Smooth muscle cell (in vitro differentiated cells): ENCODE results near the gene GALNT16. TPM values are rescaled to one million over a fixed set of nuclear protein-coding genes. Genes with fewer than 3 reads are reported as not detected.
A peak's percentile ranks its signal among the peaks of the same experiment; 100 is the strongest.

ENCODE experiments used
- DNase-seq: peaks from one replicate; lab custom pipeline; 2025; ENCODE audit not compliant: unreplicated experiment; lab: John Stamatoyannopoulos, UW
- H2AFZ ChIP-seq: fragments of 200-600 bp; sonication (generic); 2 replicates; pipeline ENCODE4 v1.6.0; 2016; ENCODE audit warnings: antibody characterized with exemption, low read depth, mild to moderate bottlenecking
- H3F3A ChIP-seq: fragments of 200-600 bp; sonication (generic); 2 replicates; pipeline ENCODE4 v1.6.0; 2017; ENCODE audit warnings: antibody characterized with exemption, low read depth
- H3K27ac ChIP-seq: fragments of 200-600 bp; sonication (generic); 2 replicates; pipeline ENCODE4 v1.5.1; 2016; ENCODE audit warnings: low read depth, mild to moderate bottlenecking
- H3K27me3 ChIP-seq: fragments of 200-600 bp; sonication (generic); 2 replicates; pipeline ENCODE4 v1.6.1; 2016; ENCODE audit warnings: low read depth, mild to moderate bottlenecking
- H3K36me3 ChIP-seq: fragments of 200-600 bp; sonication (generic); 2 replicates; pipeline ENCODE4 v1.5.1; 2016; ENCODE audit warnings: low read depth
- H3K4me1 ChIP-seq: fragments of 200-600 bp; sonication (generic); 2 replicates; pipeline ENCODE4 v1.5.1; 2016; ENCODE audit warnings: low read depth
- H3K4me2 ChIP-seq: fragments of 200-600 bp; sonication (generic); 2 replicates; pipeline ENCODE4 v1.6.0; 2016; ENCODE audit warnings: mild to moderate bottlenecking
- H3K4me3 ChIP-seq: fragments of 200-600 bp; sonication (generic); 2 replicates; pipeline ENCODE4 v1.5.1; 2016; ENCODE audit warnings: mild to moderate bottlenecking
- H3K79me2 ChIP-seq: fragments of 200-600 bp; sonication (generic); 2 replicates; pipeline ENCODE4 v1.6.0; 2016; ENCODE audit warnings: low read depth, mild to moderate bottlenecking
- H3K9ac ChIP-seq: fragments of 200-600 bp; sonication (generic); 2 replicates; pipeline ENCODE4 v1.6.0; 2016; ENCODE audit warnings: low read depth
- H3K9me3 ChIP-seq: fragments of 200-600 bp; sonication (generic); replicated peaks from 2 replicates; pipeline ENCODE4 v1.5.1; 2016; ENCODE audit warnings: low read depth
- H4K20me1 ChIP-seq: fragments of 200-600 bp; sonication (generic); 2 replicates; pipeline ENCODE4 v1.6.0; 2016; ENCODE audit warnings: low read depth
- CTCF ChIP-seq: fragments of 200-600 bp; sonication (generic); IDR thresholded peaks from 2 replicates; pipeline ENCODE4 v1.5.1; 2017; ENCODE audit warnings: borderline replicate concordance, mild to moderate bottlenecking, antibody characterized with exemption; ENCODE audit not compliant: insufficient read depth, poor library complexity, severe bottlenecking
- WGBS: methylation state at CpG from one replicate; pipeline ENCODE4 v1.1.7; 2016; ENCODE audit warnings: low lambda C conversion rate; 5-methylcytosine and 5-hydroxymethylcytosine counted together
- polyA plus RNA-seq: library from polyadenylated mRNA; unstranded; fragments of >200 nt; fragmentation: Nextera tagmentation; extraction: Ambion mirVana; gene quantifications from 2 replicates; pipeline ENCODE4 v1.2.1, GENCODE V29; 2016
- total RNA-seq: library from RNA; depleted of rRNA; stranded (reverse); fragments of >200 nt; gene quantifications from 2 replicates; pipeline ENCODE4 v1.2.3, GENCODE V29; 2014

GALNT16 gene
- total and polyA plus RNA-seq, 2 experiments from 2014 or later = 0.54 to 4.7 TPM

GRCh38 chr14:69363055-69363454 lies 103.1 kb downstream of the GALNT16 start:
- H3K4me1 ChIP-seq = no peaks in the 10 kb centered on the region
- H4K20me1 ChIP-seq = no peaks in the 10 kb centered on the region
- H3K4me3 ChIP-seq = no peak overlapping the region
- H3K4me2 ChIP-seq = no peak overlapping the region
- H3K9me3 ChIP-seq = no peaks in the 10 kb centered on the region
- no peaks in the 10 kb centered on the region for H3K27me3 ChIP-seq
- H3K27ac ChIP-seq = no peak overlapping the region
- TF ChIP-seq CTCF = peak; percentile 31
- WGBS = 51% methylated on average over 9 of the region's 9 CpGs
- H3K9ac ChIP-seq = no peak overlapping the region
- H3K79me2 ChIP-seq = no peaks in the 10 kb centered on the region
- no peaks in the 10 kb centered on the region for H3K36me3 ChIP-seq
- no peaks in the 10 kb centered on the region for H3F3A ChIP-seq
- no peak overlapping the region for H2AFZ ChIP-seq
- no peak for DNase-seq

- H4K20me1 ChIP-seq = no peaks in the 10 kb centered on the region
- no peak overlapping the region for H2AFZ ChIP-seq
- no peak for DNase-seq
- no peaks in the 10 kb centered on the region for H3K36me3 ChIP-seq
- no peak overlapping the region for H3K27ac ChIP-seq
- WGBS = 88% methylated on average over 4 of the region's 4 CpGs
- no peak overlapping the region for H3K4me2 ChIP-seq
- H3K4me1 ChIP-seq = no peaks in the 10 kb centered on the region
- no peaks in the 10 kb centered on the region for H3K27me3 ChIP-seq
- TF ChIP-seq CTCF = no peak
- H3K9me3 ChIP-seq = no peaks in the 10 kb centered on the region
- H3F3A ChIP-seq = no peaks in the 10 kb centered on the region
- no peak overlapping the region for H3K9ac ChIP-seq
- H3K4me3 ChIP-seq = no peak overlapping the region
- H3K79me2 ChIP-seq = no peaks in the 10 kb centered on the region
Observed at GRCh38 chr14:69363964-69364363, 104.0 kb downstream of the GALNT16 start.

- no peak overlapping the region for H3K27ac ChIP-seq
- no peak overlapping the region for H3K9ac ChIP-seq
- no peak overlapping the region for H3K4me3 ChIP-seq
- H4K20me1 ChIP-seq = no peaks in the 10 kb centered on the region
- H3F3A ChIP-seq = no peaks in the 10 kb centered on the region
- H3K79me2 ChIP-seq = no peaks in the 10 kb centered on the region
- H3K4me1 ChIP-seq = no peaks in the 10 kb centered on the region
- no peak overlapping the region for H3K4me2 ChIP-seq
- no peaks in the 10 kb centered on the region for H3K36me3 ChIP-seq
- no peak for DNase-seq
- no peaks in the 10 kb centered on the region for H3K9me3 ChIP-seq
- H3K27me3 ChIP-seq = no peaks in the 10 kb centered on the region
- TF ChIP-seq CTCF = no peak
- 94% methylated on average over 2 of the region's 2 CpGs for WGBS
- no peak overlapping the region for H2AFZ ChIP-seq
Observed at GRCh38 chr14:69364378-69364777, 104.4 kb downstream of the GALNT16 start.

GRCh38 chr14:69366069-69366468 lies 106.1 kb downstream of the GALNT16 start:
- no peak overlapping the region for H3K4me2 ChIP-seq
- H3F3A ChIP-seq = no peaks in the 10 kb centered on the region
- DNase-seq = no peak

More at GRCh38 chr14:69366069-69366468, 106.1 kb downstream of the GALNT16 start:
- WGBS = 75% methylated on average over 3 of the region's 3 CpGs
- no peak overlapping the region for H3K27ac ChIP-seq
- H4K20me1 ChIP-seq = no peaks in the 10 kb centered on the region
- H3K36me3 ChIP-seq = no peaks in the 10 kb centered on the region
- H3K9me3 ChIP-seq = no peaks in the 10 kb centered on the region
- no peaks in the 10 kb centered on the region for H3K4me1 ChIP-seq
- no peak overlapping the region for H2AFZ ChIP-seq
- H3K79me2 ChIP-seq = no peaks in the 10 kb centered on the region
- no peak overlapping the region for H3K4me3 ChIP-seq
- H3K27me3 ChIP-seq = no peaks in the 10 kb centered on the region
- TF ChIP-seq CTCF = no peak
- H3K9ac ChIP-seq = no peak overlapping the region
